HG03060 (cell line): Measurements from ENCODE around the gene REEP1.
"Not testable (repeated sequence)": the region's sequence is repeated elsewhere in the genome, so short reads cannot be mapped to it uniquely, and the experiment has no call there.

Experiments
- ATAC-seq: cut with Tn5 transposase; IDR thresholded peaks from one replicate; pipeline ENCODE4 v1.9.1; 2021; ENCODE audit warnings: low read depth, moderate number of reproducible peaks; ENCODE audit not compliant: unreplicated experiment

The REEP1 gene

GRCh38 chr2:86249579-86250391 is 87.6 kb downstream of the REEP1 start:
- ATAC-seq: no peak

GRCh38 chr2:86249176-86249575 is 88.2 kb downstream of the REEP1 start:
- no peak for ATAC-seq

- not testable (repeated sequence) for ATAC-seq
These were observed 92.2 kb downstream of the REEP1 start for GRCh38 chr2:86245222-86245621.

- not testable (repeated sequence) for ATAC-seq
These were observed 92.6 kb downstream of the REEP1 start for GRCh38 chr2:86244781-86245180.

- no peak for ATAC-seq
These were observed 93.3 kb downstream of the REEP1 start for GRCh38 chr2:86243950-86244733.

GRCh38 chr2:86243272-86243671 is 94.2 kb downstream of the REEP1 start:
- no peak for ATAC-seq

- no peak for ATAC-seq
These were observed 95.8 kb downstream of the REEP1 start for GRCh38 chr2:86241611-86242010.

GRCh38 chr2:86240251-86240650 is 97.2 kb downstream of the REEP1 start:
- no peak for ATAC-seq

- ATAC-seq: no peak
These were observed 97.7 kb downstream of the REEP1 start for GRCh38 chr2:86239745-86240144.

- no peak for ATAC-seq
These were observed 98.1 kb downstream of the REEP1 start for GRCh38 chr2:86239326-86239725.

- ATAC-seq: peak; percentile 79
These were observed 99.1 kb downstream of the REEP1 start for GRCh38 chr2:86238354-86238753.

- ATAC-seq: no peak
These were observed 100.3 kb downstream of the REEP1 start for GRCh38 chr2:86237172-86237571.

- no peak for ATAC-seq
These were observed 102.0 kb downstream of the REEP1 start for GRCh38 chr2:86235196-86235980.

GRCh38 chr2:86234563-86235131 is 102.8 kb downstream of the REEP1 start:
- ATAC-seq: no peak

- no peak for ATAC-seq
These were observed 104.0 kb downstream of the REEP1 start for GRCh38 chr2:86233436-86233835.

- no peak for ATAC-seq
These were observed 104.5 kb downstream of the REEP1 start for GRCh38 chr2:86232910-86233309.

- ATAC-seq: no peak
These were observed 105.0 kb downstream of the REEP1 start for GRCh38 chr2:86232373-86232784.

GRCh38 chr2:86231680-86232372 is 105.6 kb downstream of the REEP1 start:
- no peak for ATAC-seq

GRCh38 chr2:86230961-86231360 is 106.5 kb downstream of the REEP1 start:
- ATAC-seq: no peak

GRCh38 chr2:86229221-86229620 is 108.2 kb downstream of the REEP1 start:
- no peak for ATAC-seq
